Chondrocyte (in vitro differentiated cells): Measurements from ENCODE around the gene SLA2. TPM values are rescaled to one million over a fixed set of nuclear protein-coding genes. Genes with fewer than 3 reads are reported as not detected.

ENCODE experiments used
- DNase-seq: peaks from one replicate; pipeline ENCODE4 v3.0.0; 2021; ENCODE audit warnings: mixed read lengths, low spot score
- H3K27ac Mint-ChIP-seq: one replicate; pipeline ENCODE4 v1.8.0; 2021; ENCODE audit warnings: mild to moderate bottlenecking, moderate library complexity, mixed read lengths; ENCODE audit not compliant: unreplicated experiment
- H3K27me3 Mint-ChIP-seq: 2 replicates; pipeline ENCODE4 v1.8.0; 2021; ENCODE audit warnings: low read depth, mixed read lengths
- H3K36me3 Mint-ChIP-seq: 2 replicates; pipeline ENCODE4 v1.8.0; 2021; ENCODE audit warnings: low read depth, mixed read lengths
- H3K4me1 Mint-ChIP-seq: 2 replicates; pipeline ENCODE4 v1.8.0; 2021; ENCODE audit warnings: low read depth, mild to moderate bottlenecking, mixed read lengths
- H3K4me3 Mint-ChIP-seq: one replicate; pipeline ENCODE4 v1.8.0; 2021; ENCODE audit warnings: mild to moderate bottlenecking, moderate library complexity, mixed read lengths; ENCODE audit not compliant: unreplicated experiment
- H3K9me3 Mint-ChIP-seq: 2 replicates; pipeline ENCODE4 v1.8.0; 2021; ENCODE audit warnings: low read depth, mixed read lengths
- total RNA-seq: library from RNA; stranded (reverse); gene quantifications from 3 replicates; pipeline ENCODE4 v1.2.1, GENCODE V29; 2021
- TF ChIP-seq, protein P1 (sequence below): fragments of 200-600 bp; sonication (generic); IDR thresholded peaks from 2 replicates; pipeline ENCODE4 v1.5.0; 2021; ENCODE audit warnings: antibody characterized with exemption, mild to moderate bottlenecking, moderate library complexity

The SLA2 gene
- total RNA-seq, 1 donor from 2014 or later = not detected

GRCh38 chr20:36587388-36588070, 58.5 kb downstream of the SLA2 start:
- no peaks in the 10 kb centered on the region for H3K9me3 Mint-ChIP-seq
- no peak for DNase-seq
- H3K4me1 Mint-ChIP-seq = peaks cover 15% of the 10 kb centered on the region
- H3K27ac Mint-ChIP-seq = no peak overlapping the region
- peaks cover 9% of the 10 kb centered on the region for H3K36me3 Mint-ChIP-seq
- H3K4me3 Mint-ChIP-seq = no peak overlapping the region
- no peaks in the 10 kb centered on the region for H3K27me3 Mint-ChIP-seq
- TF ChIP-seq, protein P1, sequence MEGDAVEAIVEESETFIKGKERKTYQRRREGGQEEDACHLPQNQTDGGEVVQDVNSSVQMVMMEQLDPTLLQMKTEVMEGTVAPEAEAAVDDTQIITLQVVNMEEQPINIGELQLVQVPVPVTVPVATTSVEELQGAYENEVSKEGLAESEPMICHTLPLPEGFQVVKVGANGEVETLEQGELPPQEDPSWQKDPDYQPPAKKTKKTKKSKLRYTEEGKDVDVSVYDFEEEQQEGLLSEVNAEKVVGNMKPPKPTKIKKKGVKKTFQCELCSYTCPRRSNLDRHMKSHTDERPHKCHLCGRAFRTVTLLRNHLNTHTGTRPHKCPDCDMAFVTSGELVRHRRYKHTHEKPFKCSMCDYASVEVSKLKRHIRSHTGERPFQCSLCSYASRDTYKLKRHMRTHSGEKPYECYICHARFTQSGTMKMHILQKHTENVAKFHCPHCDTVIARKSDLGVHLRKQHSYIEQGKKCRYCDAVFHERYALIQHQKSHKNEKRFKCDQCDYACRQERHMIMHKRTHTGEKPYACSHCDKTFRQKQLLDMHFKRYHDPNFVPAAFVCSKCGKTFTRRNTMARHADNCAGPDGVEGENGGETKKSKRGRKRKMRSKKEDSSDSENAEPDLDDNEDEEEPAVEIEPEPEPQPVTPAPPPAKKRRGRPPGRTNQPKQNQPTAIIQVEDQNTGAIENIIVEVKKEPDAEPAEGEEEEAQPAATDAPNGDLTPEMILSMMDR = no peak

DNA sequence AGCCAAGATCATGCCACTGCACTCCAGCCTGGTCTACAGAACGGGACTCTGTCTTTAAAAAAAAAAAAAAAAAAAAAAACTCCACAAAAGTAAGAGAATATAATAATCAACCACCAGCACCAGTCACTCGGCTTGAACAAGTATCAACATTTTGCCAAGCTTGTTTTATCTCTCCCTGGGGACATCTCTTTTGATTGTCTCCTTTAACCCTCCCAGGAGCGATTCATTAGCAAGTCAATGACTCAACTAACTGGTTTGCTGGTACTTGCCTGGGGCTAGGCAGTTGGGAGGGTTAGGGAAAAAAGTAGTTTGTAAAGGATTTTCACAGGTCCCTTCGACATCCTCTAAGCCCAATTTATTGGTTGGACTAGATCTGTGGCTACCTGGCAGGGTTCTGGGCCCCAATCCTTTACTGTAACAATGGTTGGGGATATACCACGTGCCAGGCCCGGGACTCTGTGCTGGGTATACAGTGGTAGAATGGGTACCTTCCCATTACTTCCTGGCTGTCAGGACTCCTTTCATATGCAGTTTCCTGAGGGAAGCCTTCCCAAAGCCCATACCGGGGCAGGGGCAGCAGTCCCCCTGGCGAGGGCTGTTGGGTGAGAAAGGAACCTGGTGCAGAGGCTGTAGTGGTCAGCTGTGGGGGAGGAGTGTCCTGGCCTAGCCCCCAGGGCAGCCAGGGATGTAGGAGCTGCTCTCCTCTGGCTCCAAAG, 60.4 kb downstream of the SLA2 start:
- Mint-ChIP-seq H3K27me3 (no peaks in the 10 kb centered on the region), H3K27ac (no peak overlapping the region), H3K9me3 (no peaks in the 10 kb centered on the region), H3K4me1 (peaks cover 3% of the 10 kb centered on the region), H3K36me3 (peaks cover 10% of the 10 kb centered on the region), H3K4me3 (no peak overlapping the region)
- DNase-seq = no peak
- TF ChIP-seq, protein P1 = no peak

DNA sequence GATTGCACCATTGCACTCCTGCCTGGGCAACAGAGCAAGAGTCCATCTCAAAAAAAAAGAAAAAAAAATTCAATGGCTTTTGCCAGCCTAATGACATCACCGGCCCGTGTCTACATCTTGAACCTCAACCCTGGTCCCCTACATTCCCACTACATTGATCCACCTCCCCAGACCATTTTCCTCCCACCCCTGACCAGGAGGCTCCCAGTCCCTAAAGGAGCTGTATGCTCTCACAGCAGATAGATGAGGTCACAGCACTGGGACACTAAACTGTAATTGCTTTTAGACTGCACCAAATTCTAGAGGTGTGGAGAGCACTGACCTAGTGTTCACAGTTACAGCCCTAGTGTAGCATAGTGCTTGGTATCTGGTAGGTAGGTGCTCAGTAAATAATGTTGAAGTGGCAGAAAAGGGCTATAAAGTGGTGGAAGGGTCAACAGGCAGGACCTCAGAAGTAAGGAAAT, 61.9 kb downstream of the SLA2 start:
- Mint-ChIP-seq H3K27ac (no peak overlapping the region), H3K36me3 (peaks cover 18% of the 10 kb centered on the region), H3K4me1 (peaks cover 10% of the 10 kb centered on the region), H3K27me3 (no peaks in the 10 kb centered on the region), H3K4me3 (no peak overlapping the region), H3K9me3 (no peaks in the 10 kb centered on the region)
- no peak for DNase-seq
- TF ChIP-seq, protein P1 = no peak

DNA sequence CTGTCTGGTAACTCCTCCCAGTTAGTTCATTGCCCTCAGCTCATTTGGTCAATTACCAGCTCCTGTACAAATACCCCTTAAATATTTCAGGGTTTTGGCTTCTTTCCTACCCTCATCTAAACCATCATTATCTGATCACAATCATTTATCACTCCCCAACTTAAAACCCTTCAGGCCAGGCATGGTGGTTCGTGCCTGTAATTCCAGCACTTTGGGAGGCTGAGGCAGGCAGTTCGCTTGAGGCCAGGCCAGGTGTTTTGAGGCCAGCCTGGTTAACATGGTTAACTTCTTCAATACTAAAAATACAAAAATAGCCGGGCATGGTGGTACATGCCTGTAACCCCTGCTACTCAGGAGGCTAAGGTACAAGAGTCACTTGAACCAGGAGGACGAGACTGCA, 63.2 kb downstream of the SLA2 start:
- H3K27me3 Mint-ChIP-seq = no peaks in the 10 kb centered on the region
- H3K27ac Mint-ChIP-seq = no peak overlapping the region
- peaks cover 18% of the 10 kb centered on the region for H3K36me3 Mint-ChIP-seq
- no peak overlapping the region for H3K4me3 Mint-ChIP-seq
- H3K9me3 Mint-ChIP-seq = no peaks in the 10 kb centered on the region
- peaks cover 10% of the 10 kb centered on the region for H3K4me1 Mint-ChIP-seq
- TF ChIP-seq, protein P1 = no peak
- DNase-seq = no peak

GRCh38 chr20:36582322-36582721, 63.7 kb downstream of the SLA2 start:
- Mint-ChIP-seq H3K36me3 (peaks cover 18% of the 10 kb centered on the region), H3K4me1 (peaks cover 10% of the 10 kb centered on the region), H3K4me3 (no peak overlapping the region), H3K9me3 (no peaks in the 10 kb centered on the region), H3K27me3 (no peaks in the 10 kb centered on the region), H3K27ac (no peak overlapping the region)
- TF ChIP-seq, protein P1 = no peak
- DNase-seq = no peak
